GM12874 (cell line): ENCODE measurements around the gene LYPD5.

Experiments used
- CTCF ChIP-seq: IDR thresholded peaks from 2 replicates; pipeline ENCODE4 v1.5.1; 2011; ENCODE audit warnings: low read depth, mild to moderate bottlenecking, control low read depth, low read length, moderate library complexity; ENCODE audit not compliant: insufficient read depth

LYPD5 gene

GRCh38 chr19:43779147-43779819 lies 23.0 kb downstream of the LYPD5 start:
- TF ChIP-seq CTCF = no peak

- no peak for TF ChIP-seq CTCF
These were observed 23.6 kb downstream of the LYPD5 start for GRCh38 chr19:43778651-43779050.

- no peak for TF ChIP-seq CTCF
These were observed 25.0 kb downstream of the LYPD5 start for GRCh38 chr19:43777163-43777695.

GRCh38 chr19:43776286-43776685 lies 26.0 kb downstream of the LYPD5 start:
- TF ChIP-seq CTCF = no peak

- TF ChIP-seq CTCF = no peak
These were observed 26.9 kb downstream of the LYPD5 start for GRCh38 chr19:43775299-43775890.

GRCh38 chr19:43774103-43774939 lies 27.9 kb downstream of the LYPD5 start:
- TF ChIP-seq CTCF = no peak

- no peak for TF ChIP-seq CTCF
These were observed 28.5 kb downstream of the LYPD5 start for GRCh38 chr19:43773725-43774102.
